Caco-2 (cell line): ENCODE results near the gene APOBEC3B. TPM values are rescaled to one million over a fixed set of nuclear protein-coding genes. Genes with fewer than 3 reads are reported as not detected.

ENCODE experiments used
- Bru-seq: library from RNA; stranded (reverse); fragments of 400-500 nt; gene quantifications from one replicate; lab custom pipeline; 2021; lab: Mats Ljungman, UMichigan
- BruChase-seq, 2 experiments: library from RNA; stranded (reverse); fragments of 400-500 nt; gene quantifications; one replicate each; lab custom pipeline; 2021; lab: Mats Ljungman, UMichigan
- BruUV-seq: library from RNA; stranded (reverse); fragments of 400-500 nt; replicated peaks from 2 replicates; lab custom pipeline; 2021; lab: Mats Ljungman, UMichigan
- CTCF ChIA-PET: fragments of 300-600 bp; sonication (Branson Sonifier 250); formaldehyde crosslinking; loops from one replicate; lab custom pipeline; 2022; ENCODE audit warnings: antibody characterized with exemption; lab: Charles Lee
- POLR2A ChIA-PET: fragments of 300-600 bp; sonication (Branson Sonifier 250); formaldehyde crosslinking; loops from one replicate; lab custom pipeline; 2022; ENCODE audit warnings: antibody characterized with exemption; lab: Charles Lee
- DNase-seq, 2 experiments: peaks; one replicate each; pipeline versions ENCODE4 v3.0.0 to v3.0.0-alpha.2; 2020 to 2022
- H3K27me3 ChIP-seq: replicated peaks from 2 replicates; pipeline ENCODE4 v1.6.0; 2011; ENCODE audit warnings: low read length; ENCODE audit not compliant: control insufficient read depth, insufficient read depth
- H3K36me3 ChIP-seq: 2 replicates; pipeline ENCODE4 v1.5.1; 2011; ENCODE audit warnings: low read length; ENCODE audit not compliant: control insufficient read depth, insufficient read depth
- H3K4me1 ChIP-seq: fragments of 250-450 bp; sonication (Bioruptor Pico); 2 replicates; pipeline ENCODE4 v1.5.1; 2020; ENCODE audit warnings: mild to moderate bottlenecking
- H3K4me3 ChIP-seq: 2 replicates; pipeline ENCODE4 v1.5.1; 2011; ENCODE audit warnings: low read depth, mild to moderate bottlenecking, control low read depth, low read length
- H3K9me3 ChIP-seq: fragments of 250-450 bp; sonication (Bioruptor Pico); 2 replicates; pipeline ENCODE4 v1.5.1; 2020; ENCODE audit warnings: mild to moderate bottlenecking, moderate library complexity
- H3K27ac Mint-ChIP-seq: one replicate; pipeline ENCODE4 v1.8.0; 2022; ENCODE audit warnings: mixed read lengths; ENCODE audit not compliant: unreplicated experiment
- H3K27me3 Mint-ChIP-seq: one replicate; pipeline ENCODE4 v1.8.0; 2022; ENCODE audit warnings: mixed read lengths; ENCODE audit not compliant: insufficient read depth, unreplicated experiment
- H3K36me3 Mint-ChIP-seq: one replicate; pipeline ENCODE4 v1.8.0; 2022; ENCODE audit warnings: mild to moderate bottlenecking, mixed read lengths; ENCODE audit not compliant: insufficient read depth, unreplicated experiment
- H3K4me1 Mint-ChIP-seq: one replicate; pipeline ENCODE4 v1.8.0; 2022; ENCODE audit warnings: low read depth, mixed read lengths; ENCODE audit not compliant: unreplicated experiment
- H3K4me3 Mint-ChIP-seq: one replicate; pipeline ENCODE4 v1.8.0; 2022; ENCODE audit warnings: mild to moderate bottlenecking, moderate library complexity, mixed read lengths; ENCODE audit not compliant: unreplicated experiment
- H3K9me3 Mint-ChIP-seq: one replicate; pipeline ENCODE4 v1.8.0; 2022; ENCODE audit warnings: mixed read lengths; ENCODE audit not compliant: unreplicated experiment
- CTCF ChIP-seq, 2 experiments: fragments of 200-600 bp in 1 of 2; IDR thresholded peaks; 1 replicate in 1 of 2; 2 replicates in 1 of 2; pipeline versions ENCODE4 v1.5.1 to v1.8.0; 2011 to 2022; ENCODE audit warnings: antibody characterized with exemption in 1 of 2, control low read depth in 1 of 2, inconsistent platforms in 1 of 2, low read depth in 1 of 2, low read length in 1 of 2, mild to moderate bottlenecking in 1 of 2, moderate library complexity in 1 of 2; ENCODE audit not compliant: insufficient read depth in 1 of 2, severe bottlenecking in 1 of 2, unreplicated experiment in 1 of 2
- intact Hi-C: fragments of 100-400 bp; cut with micrococcal nuclease; formaldehyde crosslinking; loops from one replicate; pipeline ENCODE4 v1.10.0; 2022; ENCODE audit not compliant: unreplicated experiment
- long read RNA-seq: library from polyadenylated mRNA; stranded (forward); transcript quantifications from one replicate; pipeline ENCODE4 v2.0.0, GENCODE V29; 2022
- total RNA-seq: library from RNA; stranded (reverse); gene quantifications from 2 replicates; pipeline ENCODE4 v1.2.3, GENCODE V29; 2022

The APOBEC3B gene
- total RNA-seq (55.8 and 60.9 TPM in 2 replicates), Bru-seq, nascent RNA (percentile 74 among the genes with signal in this experiment), BruChase-seq, experiment 1, labeled RNA remaining after a 2-hour chase (percentile 92 among the genes with signal in this experiment), BruChase-seq, experiment 2, labeled RNA remaining after a 6-hour chase (percentile 97 among the genes with signal in this experiment)
- long read RNA-seq, transcript APOBEC3B-203 (7 exons, 1,844 nt) = minor isoform, 14 of 217 reads
- long read RNA-seq, transcript APOBEC3B-201 (8 exons, 1,533 nt) = major isoform, 197 of 217 reads
- long read RNA-seq, partial matches to known transcripts = 2 of 217 reads
- long read RNA-seq, other reads (novel, unspliced or antisense) = 4 of 217 reads

- DNase-seq = peak; percentile 91 to 94
- Mint-ChIP-seq H3K9me3 (no peaks in the 10 kb centered on the region), H3K36me3 (peaks cover 32% of the 10 kb centered on the region), H3K27ac (peak within 1 kb of the TSS; percentile 91), H3K4me1 (peaks cover 19% of the 10 kb centered on the region), H3K4me3 (peak within 1 kb of the TSS; percentile 80), H3K27me3 (no peaks in the 10 kb centered on the region)
- TSS peak; percentile 63 for BruUV-seq
- H3K4me1 ChIP-seq = peaks cover 19% of the 10 kb centered on the region
- peak within 1 kb of the TSS; percentile 44 for H3K4me3 ChIP-seq
- POLR2A ChIA-PET = interaction anchor here (0.7 to 2.3 kb wide), 5 partner anchors 58 to 337 kb away, joined by 3 to 14 read pairs (median 3); partner anchors contain the start of gene RPL3
- CTCF ChIA-PET = interaction anchor here (0.7 to 3.7 kb wide), 8 partner anchors 12 to 309 kb away, joined by 3 to 21 read pairs (median 4); partner anchors contain the start of gene CBX6
- no peaks in the 10 kb centered on the region for H3K36me3 ChIP-seq
- no peaks in the 10 kb centered on the region for H3K27me3 ChIP-seq
- no peak for TF ChIP-seq CTCF (IDR thresholded peaks at IDR 0.05; ENCODE audit: insufficient read depth in 1 of 2, low read depth in 1 of 2, low read length in 1 of 2, severe bottlenecking in 1 of 2, unreplicated experiment in 1 of 2)
- intact Hi-C loops = loop anchor here (1.0 to 5.0 kb wide), 3 partner anchors 21 to 110 kb away; partner anchors contain the start of gene CBX6
- H3K9me3 ChIP-seq = peaks cover 9% of the 10 kb centered on the region; the same call in 1 of the 2 replicates
Measured at GRCh38 chr22:38981992-38982927, at the start of gene APOBEC3B. APOBEC3B (plus strand) TSS chr22:38982347; CDS start chr22:38982454, 107 bp downstream.

- Mint-ChIP-seq H3K4me1 (no peaks in the 10 kb centered on the region), H3K9me3 (no peaks in the 10 kb centered on the region), H3K36me3 (no peaks in the 10 kb centered on the region), H3K4me3 (no peak overlapping the region), H3K27ac (no peak overlapping the region), H3K27me3 (no peaks in the 10 kb centered on the region)
- CTCF ChIA-PET = no interaction called here
- BruUV-seq = no TSS peak
- no peaks in the 10 kb centered on the region for H3K27me3 ChIP-seq
- POLR2A ChIA-PET = no interaction called here
- H3K36me3 ChIP-seq = no peaks in the 10 kb centered on the region
- TF ChIP-seq CTCF (IDR thresholded peaks at IDR 0.05; ENCODE audit: insufficient read depth in 1 of 2, low read depth in 1 of 2, low read length in 1 of 2, severe bottlenecking in 1 of 2, unreplicated experiment in 1 of 2) = no peak
- no peak for DNase-seq
- no peak overlapping the region for H3K4me3 ChIP-seq
- no peaks in the 10 kb centered on the region for H3K4me1 ChIP-seq
- H3K9me3 ChIP-seq = no peaks in the 10 kb centered on the region
- intact Hi-C loops = no loop called here
Measured at GRCh38 chr22:38935023-38935422, 47.1 kb upstream of the APOBEC3B start.

- ChIA-PET CTCF (interaction anchor here (0.6 kb wide), 1 partner anchor 381 kb away, joined by 3 read pairs; no protein-coding TSS in a partner anchor), POLR2A (no interaction called here)
- Mint-ChIP-seq H3K4me3 (no peak overlapping the region), H3K9me3 (no peaks in the 10 kb centered on the region), H3K4me1 (no peaks in the 10 kb centered on the region), H3K36me3 (no peaks in the 10 kb centered on the region), H3K27me3 (no peaks in the 10 kb centered on the region), H3K27ac (no peak overlapping the region)
- no peak for TF ChIP-seq CTCF (IDR thresholded peaks at IDR 0.05; ENCODE audit: insufficient read depth in 1 of 2, low read depth in 1 of 2, low read length in 1 of 2, severe bottlenecking in 1 of 2, unreplicated experiment in 1 of 2)
- no peak for DNase-seq
- intact Hi-C loops = no loop called here
- Histone ChIP-seq H3K36me3 (no peaks in the 10 kb centered on the region), H3K9me3 (no peaks in the 10 kb centered on the region), H3K27me3 (no peaks in the 10 kb centered on the region), H3K4me3 (no peak overlapping the region), H3K4me1 (no peaks in the 10 kb centered on the region)
- BruUV-seq = no TSS peak
Measured at GRCh38 chr22:38935616-38936015, 46.5 kb upstream of the APOBEC3B start.
